Measurements from ENCODE around the gene SNAP47. TPM values are rescaled to one million over a fixed set of nuclear protein-coding genes. Genes with fewer than 3 reads are reported as not detected.

The SNAP47 gene
- total and polyA plus RNA-seq, 9 of the 15 experiments (the other 6 are each of a cell fraction or from before 2014, with no cell fraction given), result 2.5 to 41.3 (median 32.6) TPM

DNA sequence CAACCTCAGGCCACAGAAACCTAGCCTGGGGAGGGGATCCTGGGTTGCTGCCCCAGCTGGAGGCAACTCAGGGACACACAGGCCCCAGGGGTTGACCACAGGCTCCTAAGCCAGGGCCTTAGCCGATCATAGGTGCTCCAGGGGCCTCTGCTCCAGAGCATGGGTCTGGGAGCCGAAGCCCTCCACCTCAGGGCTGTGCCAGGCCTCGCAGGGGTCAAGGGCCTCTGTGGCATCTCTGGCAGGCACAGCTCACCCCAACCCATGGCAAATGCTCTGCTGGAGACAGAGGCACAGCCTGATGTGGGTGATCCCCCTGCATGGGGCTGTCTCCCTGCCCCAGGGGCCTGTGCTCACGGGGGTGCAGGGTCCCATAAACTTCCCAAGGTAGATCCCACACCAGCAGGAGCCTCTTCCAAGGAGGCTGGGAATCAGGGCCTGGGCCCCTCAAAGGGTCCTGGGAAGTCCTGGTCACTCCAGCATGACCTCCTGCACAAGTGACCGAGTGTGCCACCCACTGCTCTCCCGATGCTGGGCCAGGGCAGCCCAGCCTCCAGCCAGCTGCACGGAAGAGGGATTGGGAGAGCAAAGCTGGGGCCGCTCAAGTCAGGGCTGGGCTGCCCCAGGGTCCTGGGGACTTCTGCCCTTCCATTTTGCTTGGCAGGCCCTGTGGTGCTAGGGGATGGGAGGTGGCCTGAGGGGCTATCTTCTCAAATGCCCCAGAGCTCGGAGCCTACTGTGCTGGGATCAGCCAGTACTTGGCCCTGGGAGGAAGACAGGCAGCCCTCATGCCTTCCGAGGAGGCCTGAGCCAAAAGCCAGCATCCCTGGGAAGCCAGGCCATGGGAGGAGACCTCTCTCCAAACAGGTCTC lies 58.1 kb downstream of the SNAP47 start:
- TF ChIP-seq MLLT1 (IDR thresholded peaks at IDR 0.05) (no peak), ZNF76 (CRISPR knock-in tag; IDR thresholded peaks at IDR 0.05; ENCODE audit: borderline replicate concordance) (no peak), ZC3H8 (IDR thresholded peaks at IDR 0.05) (no peak), RBM34 (IDR thresholded peaks at IDR 0.05; ENCODE audit: borderline replicate concordance, insufficient read depth, low read length) (no peak), RBM14 (IDR thresholded peaks at IDR 0.05; ENCODE audit: borderline replicate concordance, insufficient read depth, low read depth, low read length) (no peak), ZNF699 (CRISPR knock-in tag; IDR thresholded peaks at IDR 0.05; ENCODE audit: insufficient replicate concordance) (no peak), ZNF12 (CRISPR knock-in tag; IDR thresholded peaks at IDR 0.05) (no peak), ZNF124 (CRISPR knock-in tag; IDR thresholded peaks at IDR 0.05) (no peak), JUNB (CRISPR knock-in tag; conservative IDR thresholded peaks at IDR 0.05) (no peak), MCM7 (IDR thresholded peaks at IDR 0.05) (no peak), NELFE (IDR thresholded peaks at IDR 0.05; ENCODE audit: insufficient read depth, insufficient read length) (no peak), RUNX1 (IDR thresholded peaks at IDR 0.05; ENCODE audit: low read depth) (no peak), BRD9 (IDR thresholded peaks at IDR 0.05; ENCODE audit: low read depth, partially characterized antibody) (no peak), ZBTB1 (CRISPR knock-in tag; IDR thresholded peaks at IDR 0.05; ENCODE audit: borderline replicate concordance, low read depth) (no peak), TARDBP (IDR thresholded peaks at IDR 0.05) (no peak), XRCC5 (IDR thresholded peaks at IDR 0.05; ENCODE audit: low read depth, low read length) (no peak), ZC3H11A (IDR thresholded peaks at IDR 0.05; ENCODE audit: low read depth, low read length) (no peak)
- TF ChIP-seq, protein P1, sequence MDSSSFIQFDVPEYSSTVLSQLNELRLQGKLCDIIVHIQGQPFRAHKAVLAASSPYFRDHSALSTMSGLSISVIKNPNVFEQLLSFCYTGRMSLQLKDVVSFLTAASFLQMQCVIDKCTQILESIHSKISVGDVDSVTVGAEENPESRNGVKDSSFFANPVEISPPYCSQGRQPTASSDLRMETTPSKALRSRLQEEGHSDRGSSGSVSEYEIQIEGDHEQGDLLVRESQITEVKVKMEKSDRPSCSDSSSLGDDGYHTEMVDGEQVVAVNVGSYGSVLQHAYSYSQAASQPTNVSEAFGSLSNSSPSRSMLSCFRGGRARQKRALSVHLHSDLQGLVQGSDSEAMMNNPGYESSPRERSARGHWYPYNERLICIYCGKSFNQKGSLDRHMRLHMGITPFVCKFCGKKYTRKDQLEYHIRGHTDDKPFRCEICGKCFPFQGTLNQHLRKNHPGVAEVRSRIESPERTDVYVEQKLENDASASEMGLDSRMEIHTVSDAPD (CRISPR knock-in tag; IDR thresholded peaks at IDR 0.05), result no peak
- TF ChIP-seq, protein P2, sequence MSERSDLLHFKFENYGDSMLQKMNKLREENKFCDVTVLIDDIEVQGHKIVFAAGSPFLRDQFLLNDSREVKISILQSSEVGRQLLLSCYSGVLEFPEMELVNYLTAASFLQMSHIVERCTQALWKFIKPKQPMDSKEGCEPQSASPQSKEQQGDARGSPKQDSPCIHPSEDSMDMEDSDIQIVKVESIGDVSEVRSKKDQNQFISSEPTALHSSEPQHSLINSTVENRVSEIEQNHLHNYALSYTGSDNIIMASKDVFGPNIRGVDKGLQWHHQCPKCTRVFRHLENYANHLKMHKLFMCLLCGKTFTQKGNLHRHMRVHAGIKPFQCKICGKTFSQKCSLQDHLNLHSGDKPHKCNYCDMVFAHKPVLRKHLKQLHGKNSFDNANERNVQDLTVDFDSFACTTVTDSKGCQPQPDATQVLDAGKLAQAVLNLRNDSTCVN (CRISPR knock-in tag; IDR thresholded peaks at IDR 0.05), result no peak
- Histone ChIP-seq H3K9me1 (ENCODE audit: control insufficient read depth, insufficient read depth, low read length) (no peaks in the 10 kb centered on the region), H3K4me1 (replicated peaks in 1 of 2; ENCODE audit: control insufficient read depth in 2 of 2, insufficient read depth in 2 of 2, low read length in 2 of 2) (peaks cover 5 to 38% of the 10 kb centered on the region in 2 experiments; a peak in 3 of 5 replicates), H3K9ac (ENCODE audit: insufficient read depth in 1 of 2, low read depth in 2 of 2, low read length in 2 of 2) (peak overlapping the region in 1 of 2 experiments; percentile 50; a peak in 1 of 4 replicates), H3K36me3 (ENCODE audit: control insufficient read depth, insufficient read depth, low read length) (no peaks in the 10 kb centered on the region), H3K4me3 (no peak overlapping the region), H3K27me3 (ENCODE audit: control insufficient read depth in 2 of 2, insufficient read depth in 2 of 2, low read length in 2 of 2) (peaks cover 0 to 4% of the 10 kb centered on the region in 2 experiments; a peak in 2 of 5 replicates), H3K4me2 (ENCODE audit: insufficient read depth, low read length) (no peak overlapping the region), H3K79me2 (ENCODE audit: control insufficient read depth, insufficient read depth, low read length) (no peaks in the 10 kb centered on the region), H4K20me1 (replicated peaks; ENCODE audit: control insufficient read depth, insufficient read depth, low read length) (no peaks in the 10 kb centered on the region; the same call in 1 of the 2 replicates), H2AFZ (ENCODE audit: low read depth, low read length) (0 out of 2 replicates have a peak overlapping the region, but pooled peaks have one; percentile 1), H3K9me3 (replicated peaks; ENCODE audit: control insufficient read depth, insufficient read depth, low read depth, low read length) (no peaks in the 10 kb centered on the region), H3K27ac (ENCODE audit: extremely low read depth, low read depth, low read length) (no peak overlapping the region)
- intact Hi-C loops (cut with micrococcal nuclease) (no loop called here), in situ Hi-C loops (cut with MboI) (no loop called here)
- DNase-seq (ENCODE audit: extremely low read depth in 1 of 4, low spot score in 3 of 4) (peak in 2 of 4 experiments; percentile 4 to 6), FAIRE-seq (no peak), ATAC-seq (no peak)
- ChIA-PET CTCF (ENCODE audit: low intra/inter-chr PET ratio) (no interaction called here), POLR2A (interaction anchor here (0.6 kb wide), 1 partner anchor 197 kb away, joined by 3 read pairs; no protein-coding TSS in a partner anchor)
- 19% methylated on average over 10 of the region's 10 CpGs for WGBS (ENCODE audit: insufficient coverage, low coverage, missing lambda C conversion rate)
- BruUV-seq (replicated peaks), result no TSS peak
